Neural cell (in vitro differentiated cells): ENCODE data around the gene CDON. TPM values are rescaled to one million over a fixed set of nuclear protein-coding genes. Genes with fewer than 3 reads are reported as not detected.

Experiments
- H2AFZ ChIP-seq: fragments of 200-600, 300-800 bp; sonication (generic), shearing (Covaris generic); 2 replicates; pipeline ENCODE4 v1.6.0; 2014; ENCODE audit warnings: low read depth, mild to moderate bottlenecking, antibody characterized with exemption, low read length, moderate library complexity
- H3F3A ChIP-seq: fragments of 200-600 bp; shearing (Covaris generic); 2 replicates; pipeline ENCODE4 v1.6.1; 2016; ENCODE audit warnings: mild to moderate bottlenecking, moderate library complexity, mixed read lengths, antibody characterized with exemption, low read length; ENCODE audit not compliant: insufficient read depth, poor library complexity, severe bottlenecking
- H3K27ac ChIP-seq: fragments of 200-600, 300-800 bp; sonication (generic), shearing (Covaris generic); 2 replicates; pipeline ENCODE4 v1.5.1; 2014; ENCODE audit warnings: mild to moderate bottlenecking, low read length, moderate library complexity
- H3K27me3 ChIP-seq: fragments of 300-800, 200-600 bp; sonication (generic), shearing (Covaris generic); 2 replicates; pipeline ENCODE4 v1.6.0; 2014; ENCODE audit warnings: mild to moderate bottlenecking, low read depth, low read length, moderate library complexity; ENCODE audit not compliant: insufficient read depth
- H3K36me3 ChIP-seq: fragments of 300-800, 200-600 bp; sonication (generic), shearing (Covaris generic); 2 replicates; pipeline ENCODE4 v1.5.1; 2014; ENCODE audit warnings: mild to moderate bottlenecking, antibody characterized with exemption, low read length, moderate library complexity; ENCODE audit not compliant: insufficient read depth
- H3K4me2 ChIP-seq: fragments of 300-800, 200-600 bp; sonication (generic), shearing (Covaris generic); 2 replicates; pipeline ENCODE4 v1.6.0; 2014; ENCODE audit warnings: mild to moderate bottlenecking, low read length
- H3K4me3 ChIP-seq: fragments of 300-800, 200-600 bp; sonication (generic), shearing (Covaris generic); 2 replicates; pipeline ENCODE4 v1.5.1; 2014; ENCODE audit warnings: mild to moderate bottlenecking, low read length, moderate library complexity
- H3K79me2 ChIP-seq: fragments of 200-600 bp; shearing (Covaris generic); replicated peaks from 2 replicates; pipeline ENCODE4 v1.6.0; 2014; ENCODE audit warnings: mild to moderate bottlenecking, low read length, moderate library complexity; ENCODE audit not compliant: insufficient read depth
- H3K9ac ChIP-seq: fragments of 300-800, 200-600 bp; sonication (generic), shearing (Covaris generic); 2 replicates; pipeline ENCODE4 v1.6.1; 2016; ENCODE audit warnings: mild to moderate bottlenecking, low read length, mixed read lengths
- H3K9me2 ChIP-seq: fragments of 200-600 bp; shearing (Covaris generic); 2 replicates; pipeline ENCODE4 v1.6.1; 2016; ENCODE audit warnings: mild to moderate bottlenecking, low read length, mixed read lengths; ENCODE audit not compliant: insufficient read depth
- H3K9me3 ChIP-seq: fragments of 200-600, 300-800 bp; sonication (generic), shearing (Covaris generic); 2 replicates; pipeline ENCODE4 v1.6.1; 2016; ENCODE audit warnings: mild to moderate bottlenecking, mixed run types, low read length, moderate library complexity, mixed read lengths
- H4K20me1 ChIP-seq: fragments of 200-600 bp; shearing (Covaris generic); 2 replicates; pipeline ENCODE4 v1.6.1; 2016; ENCODE audit warnings: mild to moderate bottlenecking, mixed run types; ENCODE audit not compliant: insufficient read depth
- CTCF ChIP-seq: fragments of 450-650 bp; IDR thresholded peaks from 2 replicates; pipeline ENCODE4 v1.5.1; 2014; ENCODE audit warnings: antibody characterized with exemption, mild to moderate bottlenecking, moderate library complexity; ENCODE audit not compliant: poor library complexity, severe bottlenecking
- EP300 ChIP-seq: fragments of 450-650 bp; conservative IDR thresholded peaks from 2 replicates; pipeline ENCODE4 v1.6.1; 2014; ENCODE audit warnings: antibody characterized with exemption, mild to moderate bottlenecking, moderate library complexity; ENCODE audit not compliant: poor library complexity, severe bottlenecking
- EZH2 ChIP-seq: fragments of 200-600, 300-800 bp; shearing (Covaris generic), sonication (generic); IDR thresholded peaks from 2 replicates; pipeline ENCODE4 v1.6.1; 2014; ENCODE audit warnings: antibody characterized with exemption, low read length, borderline replicate concordance, mild to moderate bottlenecking; ENCODE audit not compliant: insufficient read depth, poor library complexity, severe bottlenecking
- MXI1 ChIP-seq: fragments of 450-650 bp; conservative IDR thresholded peaks from 2 replicates; pipeline ENCODE4 v1.6.1; 2014; ENCODE audit warnings: antibody characterized with exemption, mild to moderate bottlenecking; ENCODE audit not compliant: poor library complexity, severe bottlenecking
- POLR2AphosphoS5 ChIP-seq: IDR thresholded peaks from 2 replicates; pipeline ENCODE4 v1.6.1; 2012
- RAD21 ChIP-seq: fragments of 450-650 bp; conservative IDR thresholded peaks from 2 replicates; pipeline ENCODE4 v1.6.1; 2014; ENCODE audit warnings: antibody characterized with exemption, mild to moderate bottlenecking, moderate library complexity
- SMC3 ChIP-seq: fragments of 450-650 bp; conservative IDR thresholded peaks from 2 replicates; pipeline ENCODE4 v1.6.1; 2014; ENCODE audit warnings: antibody characterized with exemption, mild to moderate bottlenecking, moderate library complexity; ENCODE audit not compliant: poor library complexity
- TAF1 ChIP-seq: IDR thresholded peaks from 2 replicates; pipeline ENCODE4 v1.6.1; 2012; ENCODE audit warnings: low read depth
- polyA plus RNA-seq: library from polyadenylated mRNA; depleted of rRNA; stranded (reverse); fragments of >200 nt; gene quantifications from 2 replicates; pipeline ENCODE4 v1.2.3, GENCODE V29; 2014
- TF ChIP-seq, protein P1 (sequence below): IDR thresholded peaks from 2 replicates; pipeline ENCODE4 v1.6.1; 2012; ENCODE audit warnings: borderline replicate concordance

The CDON gene
- polyA plus RNA-seq, 1 donor from 2014 or later: 44.1 TPM

DNA sequence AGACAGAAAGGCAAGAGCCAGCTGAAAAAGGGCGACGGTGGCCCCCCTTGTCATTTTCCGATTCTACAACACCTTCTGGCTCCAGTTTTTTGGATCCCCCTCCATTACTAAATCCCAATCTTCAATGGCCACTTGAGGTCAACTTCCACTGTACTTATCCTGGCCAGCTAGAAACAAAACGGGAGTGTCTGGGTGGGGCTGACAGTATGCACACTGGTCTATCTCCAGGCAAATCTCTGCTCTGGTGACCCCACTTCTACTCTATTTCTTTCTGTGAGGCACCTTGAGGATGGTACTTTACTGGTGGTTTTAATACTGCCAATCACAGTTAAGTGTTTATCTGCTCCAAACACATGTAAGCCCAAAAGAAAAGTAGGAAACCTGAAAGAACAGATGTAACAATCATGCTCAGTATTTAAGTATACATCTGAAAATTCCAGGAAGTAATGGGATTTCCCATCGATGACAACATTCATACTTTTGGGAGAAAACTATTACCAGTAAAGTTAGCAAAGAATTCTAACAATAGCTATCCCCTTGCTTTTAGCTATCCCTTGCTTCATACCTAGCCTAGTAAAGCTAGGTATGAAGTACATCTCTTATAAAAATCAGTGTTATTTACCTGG, 16.0 kb downstream of the CDON start:
- Histone ChIP-seq H3K9me3 (no peaks in the 10 kb centered on the region), H3K9me2 (no peaks in the 10 kb centered on the region), H3K27me3 (no peaks in the 10 kb centered on the region), H3K4me2 (no peak overlapping the region), H3K9ac (no peak overlapping the region), H2AFZ (no peak overlapping the region), H4K20me1 (no peaks in the 10 kb centered on the region), H3F3A (no peaks in the 10 kb centered on the region), H3K79me2 (peaks cover 57% of the 10 kb centered on the region), H3K27ac (no peak overlapping the region), H3K4me3 (no peak overlapping the region), H3K36me3 (no peaks in the 10 kb centered on the region)
- no peak for TF ChIP-seq EP300
- no peak for TF ChIP-seq POLR2AphosphoS5
- TF ChIP-seq SMC3: no peak
- TF ChIP-seq MXI1: no peak
- no peak for TF ChIP-seq EZH2
- no peak for TF ChIP-seq TAF1
- TF ChIP-seq RAD21: no peak
- TF ChIP-seq, protein P1, sequence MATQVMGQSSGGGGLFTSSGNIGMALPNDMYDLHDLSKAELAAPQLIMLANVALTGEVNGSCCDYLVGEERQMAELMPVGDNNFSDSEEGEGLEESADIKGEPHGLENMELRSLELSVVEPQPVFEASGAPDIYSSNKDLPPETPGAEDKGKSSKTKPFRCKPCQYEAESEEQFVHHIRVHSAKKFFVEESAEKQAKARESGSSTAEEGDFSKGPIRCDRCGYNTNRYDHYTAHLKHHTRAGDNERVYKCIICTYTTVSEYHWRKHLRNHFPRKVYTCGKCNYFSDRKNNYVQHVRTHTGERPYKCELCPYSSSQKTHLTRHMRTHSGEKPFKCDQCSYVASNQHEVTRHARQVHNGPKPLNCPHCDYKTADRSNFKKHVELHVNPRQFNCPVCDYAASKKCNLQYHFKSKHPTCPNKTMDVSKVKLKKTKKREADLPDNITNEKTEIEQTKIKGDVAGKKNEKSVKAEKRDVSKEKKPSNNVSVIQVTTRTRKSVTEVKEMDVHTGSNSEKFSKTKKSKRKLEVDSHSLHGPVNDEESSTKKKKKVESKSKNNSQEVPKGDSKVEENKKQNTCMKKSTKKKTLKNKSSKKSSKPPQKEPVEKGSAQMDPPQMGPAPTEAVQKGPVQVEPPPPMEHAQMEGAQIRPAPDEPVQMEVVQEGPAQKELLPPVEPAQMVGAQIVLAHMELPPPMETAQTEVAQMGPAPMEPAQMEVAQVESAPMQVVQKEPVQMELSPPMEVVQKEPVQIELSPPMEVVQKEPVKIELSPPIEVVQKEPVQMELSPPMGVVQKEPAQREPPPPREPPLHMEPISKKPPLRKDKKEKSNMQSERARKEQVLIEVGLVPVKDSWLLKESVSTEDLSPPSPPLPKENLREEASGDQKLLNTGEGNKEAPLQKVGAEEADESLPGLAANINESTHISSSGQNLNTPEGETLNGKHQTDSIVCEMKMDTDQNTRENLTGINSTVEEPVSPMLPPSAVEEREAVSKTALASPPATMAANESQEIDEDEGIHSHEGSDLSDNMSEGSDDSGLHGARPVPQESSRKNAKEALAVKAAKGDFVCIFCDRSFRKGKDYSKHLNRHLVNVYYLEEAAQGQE: no peak
- TF ChIP-seq CTCF: no peak

DNA sequence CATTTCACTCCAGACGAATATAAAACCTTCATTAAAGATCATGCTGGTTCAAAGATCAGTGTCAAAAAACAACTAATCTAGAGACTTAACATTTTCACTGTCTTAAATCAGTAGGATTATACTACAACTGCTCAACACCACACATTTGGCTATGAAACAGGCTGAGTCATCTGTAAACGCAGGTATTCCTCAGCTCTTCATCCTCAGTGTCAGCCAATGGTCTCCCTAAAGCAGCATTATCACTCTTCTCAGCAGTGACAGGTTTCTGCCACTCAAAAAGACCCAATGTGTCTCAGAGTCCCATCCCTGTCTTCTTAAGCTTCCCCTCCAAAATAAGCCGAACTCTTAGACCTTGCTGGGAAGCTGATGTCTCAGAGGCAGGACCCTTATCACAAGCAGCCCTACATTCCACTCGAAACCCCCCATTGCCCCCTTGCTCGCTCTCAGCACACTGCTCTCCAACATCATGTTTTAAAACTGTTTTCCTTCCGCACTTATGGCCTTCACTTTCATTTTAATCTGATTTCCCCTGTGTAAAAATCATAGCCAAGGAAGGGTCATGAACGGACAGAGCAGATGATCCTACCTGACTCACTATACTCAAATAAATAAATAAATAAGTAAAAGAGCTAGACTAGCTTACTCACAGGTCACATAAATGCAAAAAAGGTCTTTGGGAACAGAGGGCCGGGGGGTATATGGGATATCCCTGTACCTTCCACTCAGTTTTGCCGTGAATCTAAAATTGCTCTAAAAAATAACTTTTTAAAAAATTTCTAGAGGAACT, 23.0 kb downstream of the CDON start:
- Histone ChIP-seq H3K27me3 (no peaks in the 10 kb centered on the region), H2AFZ (no peak overlapping the region), H3K4me2 (no peak overlapping the region), H4K20me1 (no peaks in the 10 kb centered on the region), H3K79me2 (peaks cover 24% of the 10 kb centered on the region), H3F3A (no peaks in the 10 kb centered on the region), H3K9ac (no peak overlapping the region), H3K4me3 (no peak overlapping the region), H3K9me2 (no peaks in the 10 kb centered on the region), H3K9me3 (no peaks in the 10 kb centered on the region), H3K36me3 (no peaks in the 10 kb centered on the region), H3K27ac (no peak overlapping the region)
- TF ChIP-seq CTCF (no peak), EP300 (no peak), RAD21 (no peak), POLR2AphosphoS5 (no peak), EZH2 (no peak), TAF1 (no peak), MXI1 (no peak), SMC3 (no peak)
- TF ChIP-seq, protein P1: no peak
